K562 (cell line): ENCODE measurements around the gene EFEMP2. TPM values are rescaled to one million over a fixed set of nuclear protein-coding genes. Genes with fewer than 3 reads are reported as not detected.

Experiments used
- CBFA2T3 ChIP-seq: fragments of 450-650 bp; IDR thresholded peaks from 2 replicates; pipeline ENCODE4 v1.6.1; 2017
- CBX5 ChIP-seq: IDR thresholded peaks from 2 replicates; pipeline ENCODE4 v1.6.1; 2014; ENCODE audit warnings: low read depth, borderline replicate concordance
- CTBP1 ChIP-seq: fragments of 450-650 bp; IDR thresholded peaks from 2 replicates; pipeline ENCODE4 v1.6.1; 2016; ENCODE audit warnings: borderline replicate concordance
- FOSL1 ChIP-seq: fragments of 200-800 bp; sonication (Bioruptor generic); conservative IDR thresholded peaks from 2 replicates; pipeline ENCODE4 v1.6.1; 2016; ENCODE audit warnings: missing genetic modification characterization, missing compliant biosample characterization
- JUND ChIP-seq, 2 experiments: IDR thresholded peaks; 2 replicates in 1 of 2; 3 replicates in 1 of 2; pipeline ENCODE4 v1.6.1; 2011; ENCODE audit warnings: borderline replicate concordance in 2 of 2, low read depth in 2 of 2, low read length in 2 of 2, improper control_type of control experiment in 1 of 2, missing biosample characterization in 1 of 2, missing genetic modification characterization in 1 of 2, missing genetic modification reagents in 1 of 2
- KAT8 ChIP-seq: fragments of 450-650 bp; IDR thresholded peaks from 2 replicates; pipeline ENCODE4 v1.6.1; 2016; ENCODE audit warnings: low read depth, mild to moderate bottlenecking
- MBD2 ChIP-seq: sonication (generic); IDR thresholded peaks from 2 replicates; pipeline ENCODE4 v1.6.1; 2016; ENCODE audit warnings: low read depth, borderline replicate concordance
- NR4A1 ChIP-seq, 2 experiments: fragments of 250-450 bp in 1 of 2; fragments of 450-650 bp in 1 of 2; sonication (Bioruptor Pico) in 1 of 2; IDR thresholded peaks; 2 replicates each; pipeline versions ENCODE4 v1.4.0 to v1.6.1; 2016 to 2020; ENCODE audit warnings: mild to moderate bottlenecking in 2 of 2, missing compliant biosample characterization in 1 of 2, missing genetic modification characterization in 1 of 2, moderate library complexity in 1 of 2
- NRF1 ChIP-seq, 2 experiments: fragments of 450-650 bp; IDR thresholded peaks in 1 of 2; conservative IDR thresholded peaks in 1 of 2; 2 replicates each; pipeline ENCODE4 v1.6.1; 2014; ENCODE audit warnings: mild to moderate bottlenecking in 2 of 2
- POLR2G ChIP-seq: fragments of 200-400 bp; formaldehyde crosslinking; IDR thresholded peaks from 2 replicates; pipeline ENCODE4 v1.6.1; 2017; ENCODE audit warnings: low read depth, mild to moderate bottlenecking, antibody characterized with exemption, low read length, moderate library complexity
- RBFOX2 ChIP-seq: fragments of 200-400 bp; formaldehyde crosslinking; IDR thresholded peaks from 2 replicates; pipeline ENCODE4 v1.6.1; 2017; ENCODE audit warnings: low read depth, mild to moderate bottlenecking, low read length, moderate library complexity
- SMARCB1 ChIP-seq: IDR thresholded peaks from 2 replicates; pipeline ENCODE4 v1.6.1; 2011; ENCODE audit warnings: improper control_type of control experiment, low read depth; ENCODE audit not compliant: insufficient read length
- ZC3H11A ChIP-seq: IDR thresholded peaks from 2 replicates; pipeline ENCODE4 v1.6.1; 2012; ENCODE audit warnings: low read depth, low read length, improper control_type of control experiment
- ZNF134 ChIP-seq: fragments of 250-450 bp; sonication (Bioruptor Pico); conservative IDR thresholded peaks from 2 replicates; pipeline ENCODE4 v1.4.0; 2020
- ZNF586 ChIP-seq: fragments of 450-650 bp; formaldehyde crosslinking; conservative IDR thresholded peaks from 2 replicates; pipeline ENCODE4 v1.4.0; 2020; ENCODE audit warnings: mild to moderate bottlenecking, moderate library complexity
- polyA plus RNA-seq, 8 experiments: library from polyadenylated mRNA; depleted of rRNA in 4 of 8; stranded (reverse) in 5 of 8; unstranded in 3 of 8; fragments of >200 nt; fragmentation: Nextera tagmentation in 2 of 8; fragmentation: Illumina TruSeq in 1 of 8; extraction: Ambion mirVana in 2 of 8; extraction: Trizol in 1 of 8; gene quantifications; 2 replicates each; pipeline versions ENCODE4 v1.2.1 to v1.2.3, GENCODE V29; 2011 to 2014; ENCODE audit warnings: inconsistent platforms in 1 of 8, missing spikeins in 1 of 8
- total RNA-seq, 7 experiments: library from RNA; depleted of rRNA in 6 of 7; stranded (reverse); fragments of >200 nt in 6 of 7; fragmentation: Illumina TruSeq in 2 of 7; extraction: Trizol in 2 of 7; gene quantifications; 2 replicates each; pipeline versions ENCODE4 v1.2.1 to v1.2.3, GENCODE V29; 2011 to 2021; ENCODE audit warnings: low replicate concordance in 1 of 7
- TF ChIP-seq, protein P1 (sequence below): fragments of 150-350 bp; conservative IDR thresholded peaks from 2 replicates; pipeline ENCODE4 v1.6.1; 2014; ENCODE audit warnings: low read length
- TF ChIP-seq, protein P2 (sequence below): sonication (generic); formaldehyde crosslinking; IDR thresholded peaks from 2 replicates; pipeline ENCODE4 v1.8.0; 2022; ENCODE audit warnings: mild to moderate bottlenecking, missing genetic modification reagents
- TF ChIP-seq, protein P3 (sequence below): fragments of 200-800 bp; sonication (Bioruptor generic); IDR thresholded peaks from 2 replicates; pipeline ENCODE4 v1.6.1; 2017; ENCODE audit warnings: missing genetic modification characterization, missing compliant biosample characterization
- TF ChIP-seq, protein P4 (sequence below): sonication (generic); formaldehyde crosslinking; IDR thresholded peaks from 2 replicates; pipeline ENCODE4 v1.8.1; 2023; ENCODE audit warnings: mild to moderate bottlenecking, missing genetic modification reagents

Gene EFEMP2
- total and polyA plus RNA-seq, 9 of the 15 experiments (the other 6 are each of a cell fraction or from before 2014, with no cell fraction given) = 0.07 to 2.9 (median 0.69) TPM; not detected in 1

DNA sequence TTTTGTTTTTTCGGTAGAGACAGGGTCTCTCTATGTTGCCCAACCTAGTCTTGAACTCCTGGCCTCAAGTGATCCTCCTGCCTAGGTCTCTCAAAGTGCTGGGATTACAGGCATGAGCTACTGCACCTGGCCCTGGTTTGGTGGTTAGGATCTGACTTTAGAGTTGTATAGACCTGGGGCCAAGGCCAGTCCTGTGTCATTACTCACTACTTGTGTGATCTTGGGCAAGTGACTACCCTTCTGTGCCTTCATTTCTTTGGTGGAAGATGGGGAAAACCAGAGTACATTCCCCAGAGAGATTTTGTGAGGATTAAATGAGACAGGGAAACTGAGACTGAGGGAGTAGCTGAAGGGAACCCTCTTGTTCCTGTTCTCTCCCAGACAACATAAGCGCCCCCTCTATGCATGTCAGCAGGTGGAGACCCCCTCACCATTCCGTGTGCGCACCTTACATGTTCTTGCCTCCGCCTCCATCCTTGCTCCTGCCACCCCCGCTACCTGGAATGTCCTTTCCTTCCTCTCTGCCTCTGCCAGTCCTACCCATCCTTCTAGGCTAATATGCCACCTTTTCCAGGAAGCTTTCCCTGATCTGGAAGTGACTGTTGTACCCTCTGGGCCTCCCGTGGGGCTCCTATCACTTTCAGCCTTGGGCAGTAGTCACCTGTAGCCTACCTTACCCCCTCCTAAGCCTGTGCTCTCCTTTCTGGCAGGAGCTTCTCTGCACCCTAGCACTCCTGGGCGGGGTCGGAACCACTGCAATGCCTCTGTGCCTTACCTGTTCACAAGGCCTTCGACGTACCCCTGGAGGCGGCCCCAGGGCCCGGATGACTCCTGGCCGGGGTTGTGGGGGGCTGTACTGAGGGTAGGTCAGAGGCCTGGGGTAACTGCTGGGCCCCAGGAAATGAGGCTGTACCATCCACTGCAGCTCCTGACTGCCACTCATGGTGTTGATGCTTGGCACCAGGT is 23.7 kb upstream of the EFEMP2 start (continued):
- peak; percentile 65 for TF ChIP-seq RBFOX2
- TF ChIP-seq ZNF134 = no peak
- TF ChIP-seq JUND (IDR thresholded peaks at IDR 0.05; ENCODE audit: borderline replicate concordance, low read depth, low read length) = no peak
- TF ChIP-seq JUND (tag; IDR thresholded peaks at IDR 0.05; ENCODE audit: borderline replicate concordance, low read depth, low read length) = no peak
- no peak for TF ChIP-seq CBX5
- TF ChIP-seq, protein P1, sequence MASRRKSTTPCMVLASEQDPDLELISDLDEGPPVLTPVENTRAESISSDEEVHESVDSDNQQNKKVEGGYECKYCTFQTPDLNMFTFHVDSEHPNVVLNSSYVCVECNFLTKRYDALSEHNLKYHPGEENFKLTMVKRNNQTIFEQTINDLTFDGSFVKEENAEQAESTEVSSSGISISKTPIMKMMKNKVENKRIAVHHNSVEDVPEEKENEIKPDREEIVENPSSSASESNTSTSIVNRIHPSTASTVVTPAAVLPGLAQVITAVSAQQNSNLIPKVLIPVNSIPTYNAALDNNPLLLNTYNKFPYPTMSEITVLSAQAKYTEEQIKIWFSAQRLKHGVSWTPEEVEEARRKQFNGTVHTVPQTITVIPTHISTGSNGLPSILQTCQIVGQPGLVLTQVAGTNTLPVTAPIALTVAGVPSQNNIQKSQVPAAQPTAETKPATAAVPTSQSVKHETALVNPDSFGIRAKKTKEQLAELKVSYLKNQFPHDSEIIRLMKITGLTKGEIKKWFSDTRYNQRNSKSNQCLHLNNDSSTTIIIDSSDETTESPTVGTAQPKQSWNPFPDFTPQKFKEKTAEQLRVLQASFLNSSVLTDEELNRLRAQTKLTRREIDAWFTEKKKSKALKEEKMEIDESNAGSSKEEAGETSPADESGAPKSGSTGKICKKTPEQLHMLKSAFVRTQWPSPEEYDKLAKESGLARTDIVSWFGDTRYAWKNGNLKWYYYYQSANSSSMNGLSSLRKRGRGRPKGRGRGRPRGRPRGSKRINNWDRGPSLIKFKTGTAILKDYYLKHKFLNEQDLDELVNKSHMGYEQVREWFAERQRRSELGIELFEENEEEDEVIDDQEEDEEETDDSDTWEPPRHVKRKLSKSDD = no peak
- TF ChIP-seq SMARCB1 = no peak
- TF ChIP-seq ZC3H11A = no peak
- no peak for TF ChIP-seq CBFA2T3
- peak; percentile 73 for TF ChIP-seq POLR2G
- TF ChIP-seq FOSL1 (tag) = no peak
- TF ChIP-seq, protein P2, sequence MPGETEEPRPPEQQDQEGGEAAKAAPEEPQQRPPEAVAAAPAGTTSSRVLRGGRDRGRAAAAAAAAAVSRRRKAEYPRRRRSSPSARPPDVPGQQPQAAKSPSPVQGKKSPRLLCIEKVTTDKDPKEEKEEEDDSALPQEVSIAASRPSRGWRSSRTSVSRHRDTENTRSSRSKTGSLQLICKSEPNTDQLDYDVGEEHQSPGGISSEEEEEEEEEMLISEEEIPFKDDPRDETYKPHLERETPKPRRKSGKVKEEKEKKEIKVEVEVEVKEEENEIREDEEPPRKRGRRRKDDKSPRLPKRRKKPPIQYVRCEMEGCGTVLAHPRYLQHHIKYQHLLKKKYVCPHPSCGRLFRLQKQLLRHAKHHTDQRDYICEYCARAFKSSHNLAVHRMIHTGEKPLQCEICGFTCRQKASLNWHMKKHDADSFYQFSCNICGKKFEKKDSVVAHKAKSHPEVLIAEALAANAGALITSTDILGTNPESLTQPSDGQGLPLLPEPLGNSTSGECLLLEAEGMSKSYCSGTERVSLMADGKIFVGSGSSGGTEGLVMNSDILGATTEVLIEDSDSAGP (CRISPR knock-in tag) = no peak
- no peak for TF ChIP-seq CTBP1
- TF ChIP-seq, protein P3, sequence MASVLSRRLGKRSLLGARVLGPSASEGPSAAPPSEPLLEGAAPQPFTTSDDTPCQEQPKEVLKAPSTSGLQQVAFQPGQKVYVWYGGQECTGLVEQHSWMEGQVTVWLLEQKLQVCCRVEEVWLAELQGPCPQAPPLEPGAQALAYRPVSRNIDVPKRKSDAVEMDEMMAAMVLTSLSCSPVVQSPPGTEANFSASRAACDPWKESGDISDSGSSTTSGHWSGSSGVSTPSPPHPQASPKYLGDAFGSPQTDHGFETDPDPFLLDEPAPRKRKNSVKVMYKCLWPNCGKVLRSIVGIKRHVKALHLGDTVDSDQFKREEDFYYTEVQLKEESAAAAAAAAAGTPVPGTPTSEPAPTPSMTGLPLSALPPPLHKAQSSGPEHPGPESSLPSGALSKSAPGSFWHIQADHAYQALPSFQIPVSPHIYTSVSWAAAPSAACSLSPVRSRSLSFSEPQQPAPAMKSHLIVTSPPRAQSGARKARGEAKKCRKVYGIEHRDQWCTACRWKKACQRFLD (CRISPR knock-in tag) = no peak
- TF ChIP-seq MBD2 = no peak
- TF ChIP-seq KAT8 = no peak
- no peak for TF ChIP-seq NR4A1 (CRISPR knock-in tag; IDR thresholded peaks at IDR 0.05)
- no peak for TF ChIP-seq NR4A1 (tag; IDR thresholded peaks at IDR 0.05)
- no peak for TF ChIP-seq NRF1 (conservative IDR thresholded peaks at IDR 0.05 in 1 of 2, IDR thresholded peaks at IDR 0.05 in 1 of 2)
- 0 out of 2 replicates have a peak, but pooled peaks have one; percentile 10 for TF ChIP-seq ZNF586 (CRISPR knock-in tag)
- TF ChIP-seq, protein P4, sequence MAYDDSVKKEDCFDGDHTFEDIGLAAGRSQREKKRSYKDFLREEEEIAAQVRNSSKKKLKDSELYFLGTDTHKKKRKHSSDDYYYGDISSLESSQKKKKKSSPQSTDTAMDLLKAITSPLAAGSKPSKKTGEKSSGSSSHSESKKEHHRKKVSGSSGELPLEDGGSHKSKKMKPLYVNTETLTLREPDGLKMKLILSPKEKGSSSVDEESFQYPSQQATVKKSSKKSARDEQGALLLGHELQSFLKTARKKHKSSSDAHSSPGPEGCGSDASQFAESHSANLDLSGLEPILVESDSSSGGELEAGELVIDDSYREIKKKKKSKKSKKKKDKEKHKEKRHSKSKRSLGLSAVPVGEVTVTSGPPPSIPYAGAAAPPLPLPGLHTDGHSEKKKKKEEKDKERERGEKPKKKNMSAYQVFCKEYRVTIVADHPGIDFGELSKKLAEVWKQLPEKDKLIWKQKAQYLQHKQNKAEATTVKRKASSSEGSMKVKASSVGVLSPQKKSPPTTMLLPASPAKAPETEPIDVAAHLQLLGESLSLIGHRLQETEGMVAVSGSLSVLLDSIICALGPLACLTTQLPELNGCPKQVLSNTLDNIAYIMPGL (CRISPR knock-in tag) = 0 out of 2 replicates have a peak, but pooled peaks have one; percentile 35
